Mucosa of gallbladder (tissue), 1 donor: ENCODE results near the gene GAK. TPM values are rescaled to one million over a fixed set of nuclear protein-coding genes. Genes with fewer than 3 reads are reported as not detected.

Experiments used
- DNase-seq: peaks from one replicate; pipeline ENCODE4 v3.0.0-alpha.2; 2020; ENCODE audit warnings: low spot score
- total RNA-seq: library from RNA; stranded (reverse); gene quantifications from one replicate; pipeline ENCODE4 v1.2.1, GENCODE V29; 2021
- donor health status: DM: no; HTN: no; CAD: no.

Gene GAK
- total RNA-seq, 1 donor from 2014 or later = 151 TPM

GRCh38 chr4:831483-831805, 100.7 kb downstream of the GAK start:
- DNase-seq = no peak

GRCh38 chr4:830601-831482, 101.3 kb downstream of the GAK start:
- no peak for DNase-seq

- no peak for DNase-seq
Measured at GRCh38 chr4:829761-830600, 102.1 kb downstream of the GAK start.

- DNase-seq = no peak
Measured at GRCh38 chr4:829291-829690, 102.8 kb downstream of the GAK start.

- no peak for DNase-seq
Measured at GRCh38 chr4:828641-829271, 103.4 kb downstream of the GAK start.

- DNase-seq = no peak
Measured at GRCh38 chr4:827209-828081, 104.7 kb downstream of the GAK start.

- DNase-seq = no peak
Measured at GRCh38 chr4:826508-827208, 105.5 kb downstream of the GAK start.

GRCh38 chr4:825971-826330, 106.2 kb downstream of the GAK start, which contains the start of gene CPLX1:
Gene CPLX1, minus strand, starts transcription at chr4:826129. Its CDS starts 1,607 bp downstream, at chr4:824522.
- DNase-seq = no peak

- DNase-seq = no peak
Measured at GRCh38 chr4:825063-825970, 106.8 kb downstream of the GAK start.

GRCh38 chr4:824461-825062, 107.6 kb downstream of the GAK start:
- no peak for DNase-seq

- no peak for DNase-seq
Measured at GRCh38 chr4:823761-824460, 108.2 kb downstream of the GAK start.

GRCh38 chr4:823176-823760, 108.8 kb downstream of the GAK start:
- DNase-seq = no peak

- no peak for DNase-seq
Measured at GRCh38 chr4:822361-823175, 109.5 kb downstream of the GAK start.

- DNase-seq = no peak
Measured at GRCh38 chr4:821631-822030, 110.5 kb downstream of the GAK start.

- DNase-seq = no peak
Measured at GRCh38 chr4:821181-821591, 110.9 kb downstream of the GAK start.

GRCh38 chr4:820230-821172, 111.6 kb downstream of the GAK start:
- no peak for DNase-seq
